ENCODE data around the gene EGLN1.

The EGLN1 gene

GRCh38 chr1:231334079-231334666, 87.9 kb downstream of the EGLN1 start:
- Histone ChIP-seq H3K27me3 (ENCODE audit: insufficient read depth, low read length) (no peaks in the 10 kb centered on the region), H3K9ac (ENCODE audit: low read depth, low read length) (peak overlapping the region; percentile 17; the same call in 1 of the 2 replicates), H3K36me3 (ENCODE audit: insufficient read depth, low read depth, low read length) (no peaks in the 10 kb centered on the region), H3K4me1 (ENCODE audit: insufficient read depth, low read length) (peaks cover 12% of the 10 kb centered on the region), H3K4me3 (ENCODE audit: low read length) (peak overlapping the region; percentile 98), H3K27ac (ENCODE audit: low read length) (no peak overlapping the region), H3K9me3 (ENCODE audit: insufficient read depth, low read depth, low read length) (no peaks in the 10 kb centered on the region)

DNA sequence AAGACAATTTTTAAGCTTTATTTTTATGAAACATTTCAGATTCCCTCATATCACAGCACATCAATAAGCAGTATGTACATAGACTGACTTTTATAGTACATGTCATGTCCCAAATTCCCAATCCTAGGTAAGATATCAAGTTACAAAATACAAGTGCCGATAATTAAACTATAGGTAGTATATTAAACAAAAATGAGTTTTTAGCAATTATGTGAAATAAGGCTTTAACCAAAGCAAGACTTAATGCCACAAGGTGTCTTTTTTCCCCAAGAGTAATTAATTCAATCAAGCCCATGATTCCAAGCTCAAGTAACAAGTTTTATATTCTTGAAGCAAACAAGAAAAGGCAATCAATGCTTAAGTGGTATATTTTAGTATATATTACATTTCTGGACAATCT, 89.3 kb downstream of the EGLN1 start:
- Histone ChIP-seq H3K4me3 (ENCODE audit: low read length) (peak overlapping the region; percentile 98; the same call in 1 of the 2 replicates), H3K27me3 (ENCODE audit: insufficient read depth, low read length) (no peaks in the 10 kb centered on the region)

DNA sequence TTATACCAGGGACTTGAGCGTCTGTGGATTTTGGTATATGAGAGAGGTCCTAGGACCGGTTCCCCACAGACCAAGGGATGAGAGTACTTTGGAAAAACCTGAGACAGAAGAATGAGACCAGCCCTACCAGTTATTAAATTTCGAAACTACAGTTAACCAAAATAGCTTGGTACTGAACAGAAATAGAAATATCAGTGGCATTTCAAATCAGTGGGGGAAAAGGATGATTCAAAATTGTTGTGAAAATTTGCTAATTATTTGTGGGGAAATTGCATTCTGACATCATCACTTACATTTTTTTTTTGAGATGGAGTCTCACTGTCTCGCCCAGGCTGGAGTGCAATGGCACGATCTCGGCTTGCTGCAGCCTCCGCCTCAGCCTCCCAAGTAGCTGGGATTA, 92.6 kb downstream of the EGLN1 start:
- Histone ChIP-seq H3K4me1 (ENCODE audit: insufficient read depth, low read length) (no peaks in the 10 kb centered on the region; the same call in 1 of the 2 replicates), H3K27ac (ENCODE audit: low read length) (no peak overlapping the region), H3K27me3 (ENCODE audit: insufficient read depth, low read length) (no peaks in the 10 kb centered on the region), H3K4me3 (ENCODE audit: low read length) (no peak overlapping the region), H3K9me3 (ENCODE audit: insufficient read depth, low read depth, low read length) (no peaks in the 10 kb centered on the region), H3K9ac (ENCODE audit: low read depth, low read length) (no peak overlapping the region), H3K36me3 (ENCODE audit: insufficient read depth, low read depth, low read length) (no peaks in the 10 kb centered on the region)

More for the DNA sequence above, 89.3 kb downstream of the EGLN1 start:
- H3K9me3 ChIP-seq (ENCODE audit: insufficient read depth, low read depth, low read length), result no peaks in the 10 kb centered on the region
- no peaks in the 10 kb centered on the region for H3K36me3 ChIP-seq (ENCODE audit: insufficient read depth, low read depth, low read length)
- H3K9ac ChIP-seq (ENCODE audit: low read depth, low read length), result no peak overlapping the region
- peaks cover 11% of the 10 kb centered on the region for H3K4me1 ChIP-seq (ENCODE audit: insufficient read depth, low read length)
- no peak overlapping the region for H3K27ac ChIP-seq (ENCODE audit: low read length)

DNA sequence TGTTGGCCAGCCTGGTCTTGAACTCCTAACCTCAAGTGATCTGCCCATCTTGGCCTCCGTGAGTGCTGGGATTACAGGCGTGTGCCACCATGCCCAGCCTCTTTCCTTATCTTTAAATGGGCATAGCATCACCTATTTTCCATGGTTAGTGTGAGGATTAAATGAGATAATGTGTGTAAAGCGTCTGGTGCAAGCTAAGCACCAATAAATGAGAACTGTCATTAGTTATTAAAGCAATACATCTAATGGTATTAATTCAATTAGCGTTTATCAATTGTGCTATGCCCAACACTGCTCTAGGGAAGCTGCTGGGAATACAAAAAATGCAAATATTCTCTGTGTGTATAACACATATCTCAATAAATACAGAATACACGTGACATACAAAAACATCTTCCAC, 94.5 kb downstream of the EGLN1 start:
- Histone ChIP-seq H3K9me3 (ENCODE audit: insufficient read depth, low read depth, low read length) (no peaks in the 10 kb centered on the region), H3K27ac (ENCODE audit: low read length) (no peak overlapping the region), H3K36me3 (ENCODE audit: insufficient read depth, low read depth, low read length) (no peaks in the 10 kb centered on the region), H3K4me3 (ENCODE audit: low read length) (no peak overlapping the region), H3K27me3 (ENCODE audit: insufficient read depth, low read length) (no peaks in the 10 kb centered on the region), H3K9ac (ENCODE audit: low read depth, low read length) (no peak overlapping the region), H3K4me1 (ENCODE audit: insufficient read depth, low read length) (no peaks in the 10 kb centered on the region)

DNA sequence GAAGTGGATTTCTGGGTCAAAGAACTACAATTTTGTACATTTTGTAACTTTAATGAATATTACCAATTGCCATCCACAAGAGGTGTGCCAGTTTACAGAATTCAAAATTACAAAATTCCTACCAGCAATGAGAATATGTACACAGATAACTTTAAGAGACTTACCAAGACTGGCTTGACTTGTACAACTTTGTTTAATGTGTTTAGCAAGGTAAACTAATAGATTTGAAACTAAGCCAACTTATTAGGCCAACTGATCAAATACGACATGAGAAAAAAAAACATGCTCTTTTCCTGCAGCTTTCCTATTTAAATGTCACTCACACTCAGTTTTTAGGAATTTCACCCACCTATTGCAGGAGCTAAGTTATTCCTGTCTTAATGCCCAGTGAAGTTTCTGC, 95.8 kb downstream of the EGLN1 start:
- Histone ChIP-seq H3K4me1 (ENCODE audit: insufficient read depth, low read length) (no peaks in the 10 kb centered on the region), H3K27me3 (ENCODE audit: insufficient read depth, low read length) (no peaks in the 10 kb centered on the region), H3K36me3 (ENCODE audit: insufficient read depth, low read depth, low read length) (no peaks in the 10 kb centered on the region), H3K27ac (ENCODE audit: low read length) (no peak overlapping the region), H3K4me3 (ENCODE audit: low read length) (no peak overlapping the region), H3K9me3 (ENCODE audit: insufficient read depth, low read depth, low read length) (no peaks in the 10 kb centered on the region), H3K9ac (ENCODE audit: low read depth, low read length) (no peak overlapping the region)

- Histone ChIP-seq H3K4me3 (ENCODE audit: low read length) (no peak overlapping the region), H3K4me1 (ENCODE audit: insufficient read depth, low read length) (no peaks in the 10 kb centered on the region)
These were observed 97.4 kb downstream of the EGLN1 start for GRCh38 chr1:231324660-231325059.

DNA sequence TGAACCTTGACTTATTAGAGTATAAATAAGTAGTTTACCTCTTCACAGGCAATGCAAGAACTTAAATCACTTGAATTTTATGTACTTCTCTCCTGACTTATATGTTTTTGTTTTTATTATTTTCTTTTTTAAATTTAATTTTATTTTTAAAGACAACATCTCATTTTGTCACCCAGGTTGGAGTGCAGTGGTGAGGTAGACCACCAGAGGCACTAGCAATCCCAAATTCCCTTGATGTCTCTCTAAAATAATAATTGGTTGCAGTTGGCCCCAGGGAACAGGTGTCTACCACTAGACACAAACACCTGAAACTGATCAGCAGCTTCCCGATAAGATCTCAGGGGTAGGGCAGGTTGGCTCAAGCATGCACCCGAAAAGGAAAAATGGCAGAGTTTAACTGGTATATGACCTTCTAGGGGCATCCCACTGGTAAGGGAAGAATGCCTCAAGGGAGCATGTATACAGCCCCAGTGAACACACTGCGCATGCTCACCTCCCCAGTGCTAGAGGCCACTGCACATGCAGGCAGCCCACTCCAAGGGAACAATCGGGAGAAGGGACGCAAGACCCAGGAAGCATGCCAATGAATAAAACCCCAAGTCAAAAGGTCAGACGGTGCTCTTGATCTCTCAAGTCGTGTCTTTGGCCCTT, 99.1 kb downstream of the EGLN1 start:
- Histone ChIP-seq H3K9ac (ENCODE audit: low read depth, low read length) (no peak overlapping the region), H3K27me3 (ENCODE audit: insufficient read depth, low read length) (no peaks in the 10 kb centered on the region), H3K4me3 (ENCODE audit: low read length) (no peak overlapping the region), H3K27ac (ENCODE audit: low read length) (no peak overlapping the region), H3K36me3 (ENCODE audit: insufficient read depth, low read depth, low read length) (no peaks in the 10 kb centered on the region), H3K9me3 (ENCODE audit: insufficient read depth, low read depth, low read length) (no peaks in the 10 kb centered on the region), H3K4me1 (ENCODE audit: insufficient read depth, low read length) (no peaks in the 10 kb centered on the region)

More at GRCh38 chr1:231324660-231325059, 97.4 kb downstream of the EGLN1 start:
- H3K27ac ChIP-seq (ENCODE audit: low read length), result no peak overlapping the region
- H3K9me3 ChIP-seq (ENCODE audit: insufficient read depth, low read depth, low read length), result no peaks in the 10 kb centered on the region
- no peaks in the 10 kb centered on the region for H3K27me3 ChIP-seq (ENCODE audit: insufficient read depth, low read length)
- no peak overlapping the region for H3K9ac ChIP-seq (ENCODE audit: low read depth, low read length)
- H3K36me3 ChIP-seq (ENCODE audit: insufficient read depth, low read depth, low read length), result no peaks in the 10 kb centered on the region

GRCh38 chr1:231319080-231319479, 103.0 kb downstream of the EGLN1 start:
- Histone ChIP-seq H3K27me3 (ENCODE audit: insufficient read depth, low read length) (no peaks in the 10 kb centered on the region), H3K9ac (ENCODE audit: low read depth, low read length) (no peak overlapping the region), H3K4me1 (ENCODE audit: insufficient read depth, low read length) (no peaks in the 10 kb centered on the region), H3K9me3 (ENCODE audit: insufficient read depth, low read depth, low read length) (no peaks in the 10 kb centered on the region), H3K27ac (ENCODE audit: low read length) (no peak overlapping the region), H3K4me3 (ENCODE audit: low read length) (no peak overlapping the region), H3K36me3 (ENCODE audit: insufficient read depth, low read depth, low read length) (no peaks in the 10 kb centered on the region)

- Histone ChIP-seq H3K27ac (ENCODE audit: low read length) (no peak overlapping the region), H3K9ac (ENCODE audit: low read depth, low read length) (no peak overlapping the region), H3K4me3 (ENCODE audit: low read length) (no peak overlapping the region), H3K4me1 (ENCODE audit: insufficient read depth, low read length) (no peaks in the 10 kb centered on the region), H3K9me3 (ENCODE audit: insufficient read depth, low read depth, low read length) (no peaks in the 10 kb centered on the region), H3K27me3 (ENCODE audit: insufficient read depth, low read length) (no peaks in the 10 kb centered on the region), H3K36me3 (ENCODE audit: insufficient read depth, low read depth, low read length) (no peaks in the 10 kb centered on the region)
These were observed 103.5 kb downstream of the EGLN1 start for GRCh38 chr1:231318568-231318967.

- H3K4me1 ChIP-seq (ENCODE audit: insufficient read depth, low read length), result no peaks in the 10 kb centered on the region
- no peak overlapping the region for H3K4me3 ChIP-seq (ENCODE audit: low read length)
- no peak overlapping the region for H3K9ac ChIP-seq (ENCODE audit: low read depth, low read length)
- H3K27ac ChIP-seq (ENCODE audit: low read length), result no peak overlapping the region
- H3K36me3 ChIP-seq (ENCODE audit: insufficient read depth, low read depth, low read length), result no peaks in the 10 kb centered on the region
- H3K27me3 ChIP-seq (ENCODE audit: insufficient read depth, low read length), result no peaks in the 10 kb centered on the region
- H3K9me3 ChIP-seq (ENCODE audit: insufficient read depth, low read depth, low read length), result no peaks in the 10 kb centered on the region
These were observed 104.1 kb downstream of the EGLN1 start for GRCh38 chr1:231318015-231318355.

GRCh38 chr1:231317306-231318014, 104.6 kb downstream of the EGLN1 start:
- H3K36me3 ChIP-seq (ENCODE audit: insufficient read depth, low read depth, low read length), result no peaks in the 10 kb centered on the region
- H3K4me1 ChIP-seq (ENCODE audit: insufficient read depth, low read length), result no peaks in the 10 kb centered on the region
- no peak overlapping the region for H3K9ac ChIP-seq (ENCODE audit: low read depth, low read length)
- H3K27ac ChIP-seq (ENCODE audit: low read length), result no peak overlapping the region
- H3K9me3 ChIP-seq (ENCODE audit: insufficient read depth, low read depth, low read length), result no peaks in the 10 kb centered on the region
- no peaks in the 10 kb centered on the region; the same call in 1 of the 2 replicates for H3K27me3 ChIP-seq (ENCODE audit: insufficient read depth, low read length)
- H3K4me3 ChIP-seq (ENCODE audit: low read length), result no peak overlapping the region

- Histone ChIP-seq H3K4me1 (ENCODE audit: insufficient read depth, low read length) (no peaks in the 10 kb centered on the region), H3K9ac (ENCODE audit: low read depth, low read length) (no peak overlapping the region), H3K27me3 (ENCODE audit: insufficient read depth, low read length) (no peaks in the 10 kb centered on the region; the same call in 1 of the 2 replicates), H3K27ac (ENCODE audit: low read length) (no peak overlapping the region), H3K36me3 (ENCODE audit: insufficient read depth, low read depth, low read length) (no peaks in the 10 kb centered on the region), H3K9me3 (ENCODE audit: insufficient read depth, low read depth, low read length) (no peaks in the 10 kb centered on the region), H3K4me3 (ENCODE audit: low read length) (no peak overlapping the region)
These were observed 106.2 kb downstream of the EGLN1 start for GRCh38 chr1:231315887-231316286.
